Vagina (tissue), 2 donors: ENCODE data around the gene BUB1.

Experiments used
- POLR2A ChIP-seq, 2 donors: fragments of 450-650 bp; IDR thresholded peaks; one replicate each; pipeline ENCODE4 v1.6.1; 2017; ENCODE audit warnings: antibody characterized with exemption in 2 of 2, mild to moderate bottlenecking in 2 of 2, moderate library complexity in 2 of 2
- POLR2AphosphoS5 ChIP-seq, 2 donors: sonication (generic); formaldehyde crosslinking; IDR thresholded peaks; one replicate each; pipeline ENCODE4 v1.9.0; 2017; ENCODE audit warnings: antibody characterized with exemption in 2 of 2, mild to moderate bottlenecking in 2 of 2, low read depth in 1 of 2; ENCODE audit not compliant: insufficient read depth in 1 of 2
- TF ChIP-seq, protein P1 (sequence below), 3 experiments: fragments of 450-650 bp in 2 of 3; fragments of 200-600 bp in 1 of 3; sonication (generic) in 1 of 3; IDR thresholded peaks; one replicate each; pipeline ENCODE4 v1.5.1; 2017 to 2019; ENCODE audit warnings: antibody characterized with exemption in 3 of 3, mild to moderate bottlenecking in 2 of 3, moderate library complexity in 2 of 3

DNA sequence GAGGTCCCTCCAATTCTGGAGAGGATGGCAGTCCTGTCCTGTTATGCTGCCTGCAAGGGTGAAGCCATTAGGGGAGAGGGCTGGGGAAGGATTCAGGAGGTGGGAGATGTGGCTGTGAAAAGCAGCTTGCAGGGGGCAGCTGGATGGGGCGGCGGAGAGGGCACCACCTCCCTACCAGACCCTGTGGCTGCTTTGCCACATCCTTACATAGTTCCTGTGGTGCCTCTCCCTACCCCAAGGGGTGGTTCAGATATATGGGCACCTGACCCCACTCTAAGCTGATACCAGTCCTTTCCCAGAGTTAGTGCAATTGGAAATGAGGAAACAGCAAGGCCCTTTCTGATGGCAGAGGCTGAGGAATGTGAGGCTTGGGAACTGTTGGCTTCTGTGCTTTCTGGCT lies 48.4 kb upstream of the BUB1 start:
- TF ChIP-seq POLR2A (IDR thresholded peaks at IDR 0.05), result no peak
- TF ChIP-seq, protein P1, sequence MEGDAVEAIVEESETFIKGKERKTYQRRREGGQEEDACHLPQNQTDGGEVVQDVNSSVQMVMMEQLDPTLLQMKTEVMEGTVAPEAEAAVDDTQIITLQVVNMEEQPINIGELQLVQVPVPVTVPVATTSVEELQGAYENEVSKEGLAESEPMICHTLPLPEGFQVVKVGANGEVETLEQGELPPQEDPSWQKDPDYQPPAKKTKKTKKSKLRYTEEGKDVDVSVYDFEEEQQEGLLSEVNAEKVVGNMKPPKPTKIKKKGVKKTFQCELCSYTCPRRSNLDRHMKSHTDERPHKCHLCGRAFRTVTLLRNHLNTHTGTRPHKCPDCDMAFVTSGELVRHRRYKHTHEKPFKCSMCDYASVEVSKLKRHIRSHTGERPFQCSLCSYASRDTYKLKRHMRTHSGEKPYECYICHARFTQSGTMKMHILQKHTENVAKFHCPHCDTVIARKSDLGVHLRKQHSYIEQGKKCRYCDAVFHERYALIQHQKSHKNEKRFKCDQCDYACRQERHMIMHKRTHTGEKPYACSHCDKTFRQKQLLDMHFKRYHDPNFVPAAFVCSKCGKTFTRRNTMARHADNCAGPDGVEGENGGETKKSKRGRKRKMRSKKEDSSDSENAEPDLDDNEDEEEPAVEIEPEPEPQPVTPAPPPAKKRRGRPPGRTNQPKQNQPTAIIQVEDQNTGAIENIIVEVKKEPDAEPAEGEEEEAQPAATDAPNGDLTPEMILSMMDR (IDR thresholded peaks at IDR 0.05), result no peak
- no peak for TF ChIP-seq POLR2AphosphoS5 (IDR thresholded peaks at IDR 0.05; ENCODE audit: insufficient read depth in 1 of 2, low read depth in 1 of 2)
